Breast epithelium (tissue), 3 donors: ENCODE results near the gene FCHO2.

Source experiments
- CTCF ChIP-seq, 3 donors: fragments of 450-650 bp; IDR thresholded peaks; one replicate each; pipeline ENCODE4 v1.5.1; 2016 to 2017; ENCODE audit warnings: antibody characterized with exemption in 3 of 3, mild to moderate bottlenecking in 3 of 3, moderate library complexity in 3 of 3
- POLR2A ChIP-seq: fragments of 450-650 bp; IDR thresholded peaks from one replicate; pipeline ENCODE4 v1.6.1; 2016; ENCODE audit warnings: antibody characterized with exemption, mild to moderate bottlenecking, moderate library complexity
- POLR2AphosphoS5 ChIP-seq, 3 donors: sonication (generic); formaldehyde crosslinking; IDR thresholded peaks; one replicate each; pipeline ENCODE4 v1.6.1; 2017; ENCODE audit warnings: antibody characterized with exemption in 3 of 3

- TF ChIP-seq POLR2A, result no peak
- no peak for TF ChIP-seq CTCF (IDR thresholded peaks at IDR 0.05)
- TF ChIP-seq POLR2AphosphoS5 (IDR thresholded peaks at IDR 0.05), result no peak
Observed at GRCh38 chr5:73094415-73094814, 138.6 kb downstream of the FCHO2 start.
